ENCODE measurements around the gene GFER.
"Not testable (repeated sequence)": the region's sequence is repeated elsewhere in the genome, so short reads cannot be mapped to it uniquely, and the experiment has no call there.

Gene GFER

GRCh38 chr16:2028620-2029220, 44.7 kb downstream of the GFER start:
- DNase-seq = no peak

- DNase-seq = no peak
Observed at GRCh38 chr16:2029350-2029749, 45.4 kb downstream of the GFER start.

GRCh38 chr16:2030036-2030435, 46.0 kb downstream of the GFER start:
- DNase-seq = no peak

- DNase-seq = no peak
Observed at GRCh38 chr16:2031081-2031577, 47.1 kb downstream of the GFER start.

GRCh38 chr16:2032285-2033056, 48.5 kb downstream of the GFER start:
- DNase-seq = no peak

- no peak for DNase-seq
Observed at GRCh38 chr16:2033057-2033908, 49.3 kb downstream of the GFER start.

- not testable (repeated sequence) for DNase-seq
Observed at GRCh38 chr16:2033909-2034695, 50.1 kb downstream of the GFER start.

- DNase-seq = no peak
Observed at GRCh38 chr16:2034696-2035430, 50.9 kb downstream of the GFER start.

GRCh38 chr16:2035431-2036199, 51.6 kb downstream of the GFER start:
- no peak for DNase-seq

GRCh38 chr16:2036200-2036966, 52.4 kb downstream of the GFER start:
- no peak for DNase-seq

- DNase-seq = no peak
Observed at GRCh38 chr16:2037115-2037514, 53.1 kb downstream of the GFER start.
